Immature natural killer cell (primary cell): ENCODE measurements around the gene NXPH4. TPM values are rescaled to one million over a fixed set of nuclear protein-coding genes. Genes with fewer than 3 reads are reported as not detected.
A peak's percentile ranks its signal among the peaks of the same experiment; 100 is the strongest.

Source experiments
- DNase-seq, 3 donors: peaks; one replicate each; pipeline ENCODE4 v3.0.0; 2022; ENCODE audit warnings: mixed read lengths in 1 of 3
- H3K27ac Mint-ChIP-seq, 6 donors: one replicate each; pipeline ENCODE4 v1.8.0; 2020; ENCODE audit warnings: mixed read lengths in 6 of 6, mild to moderate bottlenecking in 5 of 6, inconsistent platforms in 4 of 6, moderate library complexity in 3 of 6
- H3K27me3 Mint-ChIP-seq, 3 donors: one replicate each; pipeline ENCODE4 v1.8.0; 2020 to 2021; ENCODE audit warnings: low read depth in 3 of 3, mild to moderate bottlenecking in 3 of 3, mixed read lengths in 3 of 3, moderate library complexity in 3 of 3, inconsistent platforms in 1 of 3
- H3K36me3 Mint-ChIP-seq, 3 donors: one replicate each; pipeline ENCODE4 v1.8.0; 2020; ENCODE audit warnings: mixed read lengths in 3 of 3, inconsistent platforms in 2 of 3, mild to moderate bottlenecking in 2 of 3
- H3K4me1 Mint-ChIP-seq, 2 donors: one replicate each; pipeline ENCODE4 v1.8.0; 2020; ENCODE audit warnings: inconsistent platforms in 2 of 2, mild to moderate bottlenecking in 2 of 2, mixed read lengths in 2 of 2, moderate library complexity in 1 of 2
- H3K4me3 Mint-ChIP-seq, 5 donors: one replicate each; pipeline ENCODE4 v1.8.0; 2020; ENCODE audit warnings: mild to moderate bottlenecking in 5 of 5, mixed read lengths in 5 of 5, inconsistent platforms in 3 of 5, moderate library complexity in 3 of 5
- H3K9me3 Mint-ChIP-seq, 6 donors: one replicate each; pipeline ENCODE4 v1.8.0; 2020; ENCODE audit warnings: mild to moderate bottlenecking in 6 of 6, mixed read lengths in 6 of 6, inconsistent platforms in 4 of 6, moderate library complexity in 3 of 6
- polyA plus RNA-seq, 3 donors: library from polyadenylated mRNA; unstranded; fragments of 300-500 nt; fragmentation: Illumina TruSeq; gene quantifications; one replicate each; pipeline ENCODE4 v1.2.3, GENCODE V29; 2021

NXPH4 gene
- polyA plus RNA-seq: not detected

- H3K9me3 Mint-ChIP-seq: peaks cover 0 to 2% (median 0%) of the 10 kb centered on the region in 6 donors
- peak within 1 kb of the TSS; percentile 71 to 83 (median 80) for H3K4me3 Mint-ChIP-seq
- H3K4me1 Mint-ChIP-seq: peaks cover 37 to 39% of the 10 kb centered on the region in 2 donors
- DNase-seq: peak in 1 of 3 donors; percentile 39
- peak within 1 kb of the TSS in 5 of 6 donors; percentile 71 to 88 (median 79) for H3K27ac Mint-ChIP-seq
- H3K36me3 Mint-ChIP-seq: no peaks in the 10 kb centered on the region
- H3K27me3 Mint-ChIP-seq: peaks cover 39 to 62% (median 57%) of the 10 kb centered on the region in 3 donors
Measured at GRCh38 chr12:57216014-57216911, at the start of gene NXPH4. Gene NXPH4 (plus strand): TSS chr12:57216794. CDS start chr12:57216970, 176 bp downstream.

GRCh38 chr12:57166971-57167371 is 49.6 kb upstream of the NXPH4 start:
- Mint-ChIP-seq H3K27ac (no peak overlapping the region), H3K4me3 (no peak overlapping the region), H3K4me1 (no peaks in the 10 kb centered on the region), H3K36me3 (no peaks in the 10 kb centered on the region), H3K9me3 (no peaks in the 10 kb centered on the region), H3K27me3 (peaks cover 2 to 8% (median 3%) of the 10 kb centered on the region in 3 donors)
- no peak for DNase-seq

- Mint-ChIP-seq H3K4me3 (no peak overlapping the region), H3K36me3 (no peaks in the 10 kb centered on the region), H3K27me3 (peaks cover 3 to 8% (median 3%) of the 10 kb centered on the region in 3 donors), H3K9me3 (no peaks in the 10 kb centered on the region), H3K27ac (no peak overlapping the region), H3K4me1 (no peaks in the 10 kb centered on the region)
- DNase-seq: no peak
Measured at GRCh38 chr12:57168058-57168457, 48.5 kb upstream of the NXPH4 start.

GRCh38 chr12:57169046-57169795 is 47.4 kb upstream of the NXPH4 start:
- Mint-ChIP-seq H3K4me3 (peak overlapping the region in 1 of 5 donors; percentile 46), H3K9me3 (no peaks in the 10 kb centered on the region), H3K27ac (no peak overlapping the region), H3K27me3 (peaks cover 3 to 10% (median 4%) of the 10 kb centered on the region in 3 donors), H3K4me1 (no peaks in the 10 kb centered on the region), H3K36me3 (no peaks in the 10 kb centered on the region)
- DNase-seq: no peak

GRCh38 chr12:57169969-57170368 is 46.6 kb upstream of the NXPH4 start:
- Mint-ChIP-seq H3K27me3 (peaks cover 1 to 6% (median 4%) of the 10 kb centered on the region in 3 donors), H3K4me1 (no peaks in the 10 kb centered on the region), H3K27ac (no peak overlapping the region), H3K36me3 (no peaks in the 10 kb centered on the region), H3K9me3 (no peaks in the 10 kb centered on the region), H3K4me3 (no peak overlapping the region)
- DNase-seq: no peak

GRCh38 chr12:57170408-57170807 is 46.2 kb upstream of the NXPH4 start:
- H3K36me3 Mint-ChIP-seq: no peaks in the 10 kb centered on the region
- no peak for DNase-seq
- no peaks in the 10 kb centered on the region for H3K4me1 Mint-ChIP-seq
- H3K27me3 Mint-ChIP-seq: peaks cover 0 to 5% (median 4%) of the 10 kb centered on the region in 3 donors
- no peak overlapping the region for H3K4me3 Mint-ChIP-seq
- H3K27ac Mint-ChIP-seq: no peak overlapping the region
- no peaks in the 10 kb centered on the region for H3K9me3 Mint-ChIP-seq

GRCh38 chr12:57170927-57171326 is 45.7 kb upstream of the NXPH4 start:
- Mint-ChIP-seq H3K36me3 (no peaks in the 10 kb centered on the region), H3K4me3 (no peak overlapping the region), H3K9me3 (no peaks in the 10 kb centered on the region), H3K27ac (no peak overlapping the region), H3K27me3 (peaks cover 0 to 5% (median 4%) of the 10 kb centered on the region in 3 donors), H3K4me1 (no peaks in the 10 kb centered on the region)
- no peak for DNase-seq

- Mint-ChIP-seq H3K36me3 (no peaks in the 10 kb centered on the region), H3K27ac (no peak overlapping the region)
Measured at GRCh38 chr12:57171668-57172067, 44.9 kb upstream of the NXPH4 start.

GRCh38 chr12:57173089-57173488 is 43.5 kb upstream of the NXPH4 start:
- Mint-ChIP-seq H3K9me3 (no peaks in the 10 kb centered on the region), H3K4me3 (no peak overlapping the region), H3K4me1 (no peaks in the 10 kb centered on the region), H3K36me3 (no peaks in the 10 kb centered on the region), H3K27me3 (peaks cover 0 to 5% (median 2%) of the 10 kb centered on the region in 3 donors), H3K27ac (no peak overlapping the region)
- peak in 1 of 3 donors; percentile 23 for DNase-seq

More at GRCh38 chr12:57171668-57172067, 44.9 kb upstream of the NXPH4 start:
- H3K27me3 Mint-ChIP-seq: peaks cover 0 to 8% (median 4%) of the 10 kb centered on the region in 3 donors
- no peaks in the 10 kb centered on the region for H3K9me3 Mint-ChIP-seq
- DNase-seq: no peak
- no peak overlapping the region for H3K4me3 Mint-ChIP-seq
- no peaks in the 10 kb centered on the region for H3K4me1 Mint-ChIP-seq

GRCh38 chr12:57173683-57174082 is 42.9 kb upstream of the NXPH4 start:
- no peak for DNase-seq
- Mint-ChIP-seq H3K4me1 (no peaks in the 10 kb centered on the region), H3K36me3 (no peaks in the 10 kb centered on the region), H3K4me3 (no peak overlapping the region), H3K9me3 (no peaks in the 10 kb centered on the region), H3K27ac (no peak overlapping the region), H3K27me3 (peaks cover 0 to 5% (median 4%) of the 10 kb centered on the region in 3 donors)

- H3K27me3 Mint-ChIP-seq: peaks cover 0 to 5% (median 4%) of the 10 kb centered on the region in 3 donors
- no peak overlapping the region for H3K27ac Mint-ChIP-seq
- peak in 2 of 3 donors; percentile 18 to 24 for DNase-seq
- H3K36me3 Mint-ChIP-seq: no peaks in the 10 kb centered on the region
- H3K4me3 Mint-ChIP-seq: no peak overlapping the region
- H3K4me1 Mint-ChIP-seq: no peaks in the 10 kb centered on the region
- H3K9me3 Mint-ChIP-seq: no peaks in the 10 kb centered on the region
Measured at GRCh38 chr12:57175428-57176138, 41.0 kb upstream of the NXPH4 start.

- no peak overlapping the region for H3K4me3 Mint-ChIP-seq
- H3K27ac Mint-ChIP-seq: no peak overlapping the region
- DNase-seq: no peak
- H3K27me3 Mint-ChIP-seq: peaks cover 0 to 5% (median 4%) of the 10 kb centered on the region in 3 donors
- no peaks in the 10 kb centered on the region for H3K4me1 Mint-ChIP-seq
- H3K36me3 Mint-ChIP-seq: no peaks in the 10 kb centered on the region
- no peaks in the 10 kb centered on the region for H3K9me3 Mint-ChIP-seq
Measured at GRCh38 chr12:57176139-57176477, 40.5 kb upstream of the NXPH4 start.

- no peak for DNase-seq
- H3K27ac Mint-ChIP-seq: no peak overlapping the region
- H3K4me3 Mint-ChIP-seq: no peak overlapping the region
- no peaks in the 10 kb centered on the region for H3K4me1 Mint-ChIP-seq
- no peaks in the 10 kb centered on the region for H3K9me3 Mint-ChIP-seq
- H3K27me3 Mint-ChIP-seq: peaks cover 0 to 5% (median 4%) of the 10 kb centered on the region in 3 donors
- H3K36me3 Mint-ChIP-seq: no peaks in the 10 kb centered on the region
Measured at GRCh38 chr12:57176846-57177245, 39.7 kb upstream of the NXPH4 start.
